Measurements from ENCODE around the gene ADCY5. TPM values are rescaled to one million over a fixed set of nuclear protein-coding genes. Genes with fewer than 3 reads are reported as not detected.

Gene ADCY5
- polyA plus RNA-seq, 10 donors: 2.9 to 5.2 (median 3.8) TPM

DNA sequence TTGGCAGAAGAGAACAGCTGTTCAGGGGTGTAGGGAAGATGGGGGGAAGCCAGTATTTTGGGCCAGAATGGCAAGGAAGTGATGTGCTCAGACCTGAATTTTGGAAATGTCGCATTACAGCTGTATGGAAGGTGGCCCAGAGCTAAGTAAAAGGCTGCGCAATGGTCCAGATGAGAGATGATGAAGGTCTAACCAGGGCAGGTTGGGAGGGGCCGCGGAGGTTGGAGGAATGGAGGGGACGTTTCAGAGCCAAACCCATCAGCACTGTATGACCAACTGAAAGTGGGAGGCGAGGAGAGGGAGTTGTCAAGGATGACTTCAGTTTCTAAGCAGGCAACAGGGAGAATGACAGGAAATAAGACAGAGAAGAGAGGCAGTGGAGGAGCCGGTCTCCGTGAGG is 60.8 kb downstream of the ADCY5 start:
- peak in 2 of 3 donors; percentile 44 to 66 for DNase-seq

DNA sequence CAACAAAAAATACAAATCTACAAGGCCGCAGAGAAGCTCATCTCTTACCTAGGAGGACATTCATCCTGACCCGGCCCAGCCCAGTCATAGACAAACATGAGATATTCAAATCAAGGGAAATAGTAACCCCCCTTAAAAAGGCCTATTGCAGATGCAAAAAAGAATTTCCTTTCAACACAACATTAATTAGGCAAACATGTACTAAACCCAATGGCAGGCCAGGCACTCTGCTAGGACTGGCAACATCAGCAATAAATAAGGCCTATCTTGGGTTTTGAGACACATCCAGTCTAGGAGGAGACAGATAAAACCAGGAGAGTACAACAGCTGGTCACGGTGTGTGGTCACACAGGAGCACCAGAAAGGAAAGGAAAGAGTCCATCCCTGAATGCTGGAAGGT is 61.4 kb downstream of the ADCY5 start:
- DNase-seq: peak in 1 of 3 donors; percentile 41

DNA sequence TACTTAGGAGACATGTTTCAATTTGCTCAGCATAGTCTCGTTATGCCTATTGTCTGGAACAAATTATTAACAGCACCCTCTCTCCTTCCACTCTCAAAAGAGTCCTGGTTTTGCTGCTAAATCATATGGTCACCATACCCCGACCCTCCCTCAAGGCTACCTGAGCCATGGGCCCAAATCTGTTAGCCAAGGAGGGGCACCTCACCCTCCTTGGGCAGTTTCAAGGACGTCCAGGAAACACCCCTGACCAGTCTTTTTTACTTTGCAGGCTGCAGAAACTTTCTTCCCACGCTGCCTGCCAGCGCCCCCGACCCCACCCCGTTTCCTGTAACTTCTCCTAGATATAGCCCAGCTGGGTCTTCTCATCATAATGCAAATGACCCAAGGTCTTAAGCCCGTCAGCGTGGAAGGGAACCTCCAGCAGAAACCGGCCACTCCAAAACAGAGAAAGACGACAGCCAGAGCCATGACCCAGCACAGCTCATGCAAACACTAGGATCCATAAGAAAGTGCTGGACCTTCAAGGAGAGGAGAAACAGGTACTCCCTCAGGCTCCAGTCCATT is 62.3 kb downstream of the ADCY5 start:
- DNase-seq: no peak

DNA sequence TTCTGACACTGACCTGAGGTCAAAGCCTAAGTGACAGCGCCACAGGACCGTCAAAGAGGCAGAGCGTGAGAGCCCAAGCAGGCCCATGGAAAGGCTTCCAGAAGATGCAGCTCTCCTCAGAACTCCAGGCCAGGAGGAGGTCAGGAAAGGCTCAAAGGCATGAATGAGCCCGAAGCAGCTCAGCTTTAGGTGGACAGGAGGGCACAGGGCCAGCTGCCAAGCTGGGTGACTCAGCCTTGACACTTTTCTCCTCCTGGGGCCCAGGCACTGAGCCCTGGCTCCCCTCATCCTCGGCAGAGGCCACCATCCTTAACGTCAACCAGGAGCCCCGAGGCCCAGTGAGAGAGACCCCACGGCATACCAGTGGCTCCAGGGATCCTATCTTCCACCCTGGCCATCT is 62.9 kb downstream of the ADCY5 start:
- no peak for DNase-seq

DNA sequence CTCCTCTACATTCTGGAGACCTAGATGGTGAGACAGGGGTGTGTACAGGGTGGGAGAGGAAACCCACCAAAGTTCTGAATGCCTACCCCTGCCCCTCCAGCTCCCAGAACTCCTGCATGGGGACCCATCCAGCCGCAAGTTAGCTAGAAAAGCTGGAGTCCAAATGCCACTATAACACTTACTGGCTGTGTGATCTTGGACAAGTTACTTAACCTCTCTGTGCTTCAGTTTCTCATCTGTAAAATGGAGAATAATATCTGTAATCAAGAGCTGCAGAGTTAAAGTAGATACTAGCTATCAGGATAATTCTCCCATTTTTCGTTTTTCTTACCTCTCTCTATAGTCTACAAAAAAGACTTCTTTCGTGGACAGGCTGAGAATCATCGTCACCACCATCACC is 63.4 kb downstream of the ADCY5 start:
- DNase-seq: no peak

DNA sequence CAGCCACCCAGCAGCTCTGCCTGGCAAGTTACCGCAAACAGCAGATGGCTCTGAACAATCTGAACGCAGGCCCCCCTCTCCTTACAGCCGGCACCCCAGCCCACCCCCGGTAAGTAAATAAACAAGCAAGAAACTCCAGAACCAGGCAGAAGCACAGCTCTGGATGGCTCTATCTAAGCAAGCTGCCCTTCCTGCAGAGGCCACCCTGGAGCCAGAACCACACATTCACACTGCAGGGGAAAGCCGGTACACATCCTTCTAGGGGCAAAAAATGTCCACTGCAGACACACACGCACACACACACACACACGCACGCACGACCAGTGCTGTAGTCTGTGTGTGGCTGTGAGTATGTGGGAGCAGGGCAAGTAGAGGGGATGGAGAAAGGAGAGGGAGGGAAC is 63.9 kb downstream of the ADCY5 start:
- DNase-seq: no peak

DNA sequence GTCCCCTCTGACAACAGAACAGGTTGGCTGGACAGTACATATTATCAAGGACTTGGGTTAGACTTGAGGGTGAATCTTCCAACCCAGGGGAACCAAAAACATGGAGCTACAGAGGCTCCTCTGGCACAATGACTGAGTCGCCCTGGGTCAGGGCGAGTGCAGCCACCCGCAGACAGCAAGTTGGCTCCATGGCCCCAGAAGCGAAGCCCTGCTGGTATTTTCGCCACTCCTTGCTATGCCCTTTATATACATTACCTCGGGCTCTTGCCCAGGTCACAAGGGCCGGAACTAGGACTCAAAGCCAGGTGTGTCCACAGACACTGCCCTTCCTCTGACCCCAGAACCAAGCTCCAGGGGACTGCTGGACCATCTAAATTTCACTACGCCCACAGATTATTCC is 64.6 kb downstream of the ADCY5 start:
- DNase-seq: no peak

DNA sequence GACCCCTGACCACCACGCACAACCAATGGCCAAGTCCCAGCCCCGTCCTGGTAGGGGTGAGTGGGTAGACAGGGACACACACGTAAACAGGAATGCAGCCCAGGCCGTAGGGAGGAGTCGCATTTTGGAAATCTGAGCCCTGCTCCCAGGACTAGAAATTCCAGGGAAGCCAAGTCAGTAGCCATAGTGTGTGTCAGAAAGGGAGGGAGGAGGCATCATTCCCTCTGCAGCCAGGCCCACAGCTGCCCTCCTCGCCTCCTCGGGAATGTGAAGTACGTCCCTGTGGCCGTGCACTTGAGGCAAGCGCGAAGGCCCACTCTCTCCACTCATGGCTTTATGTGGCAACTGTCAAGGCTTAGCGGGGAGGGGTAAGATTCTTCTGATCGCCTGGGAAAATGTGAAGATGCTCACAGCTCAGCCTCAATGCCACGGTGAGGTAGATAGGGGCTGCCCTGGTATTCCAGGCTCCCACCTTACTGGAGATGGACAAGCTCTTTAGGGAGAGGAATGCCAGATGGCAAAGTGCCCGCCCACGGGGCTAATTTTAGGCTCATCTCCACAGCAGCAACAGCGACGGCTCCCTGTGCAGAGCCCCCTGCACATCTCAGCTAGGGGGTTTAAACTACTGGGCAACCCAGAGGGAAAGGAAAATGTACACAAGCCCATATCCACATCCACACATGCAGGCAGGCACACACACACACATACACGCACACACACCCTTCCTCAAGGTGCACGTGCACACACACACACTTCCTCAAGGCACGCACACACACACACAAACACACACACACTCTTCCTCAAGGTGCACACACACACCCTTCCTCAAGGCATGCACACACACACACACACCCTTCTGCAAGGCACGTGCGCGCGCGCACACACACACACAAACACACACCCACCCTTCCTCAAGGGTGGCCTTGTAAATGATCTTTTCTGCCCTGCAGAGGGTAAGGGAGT is 65.5 kb downstream of the ADCY5 start:
- peak in 2 of 3 donors; percentile 43 to 44 for DNase-seq

DNA sequence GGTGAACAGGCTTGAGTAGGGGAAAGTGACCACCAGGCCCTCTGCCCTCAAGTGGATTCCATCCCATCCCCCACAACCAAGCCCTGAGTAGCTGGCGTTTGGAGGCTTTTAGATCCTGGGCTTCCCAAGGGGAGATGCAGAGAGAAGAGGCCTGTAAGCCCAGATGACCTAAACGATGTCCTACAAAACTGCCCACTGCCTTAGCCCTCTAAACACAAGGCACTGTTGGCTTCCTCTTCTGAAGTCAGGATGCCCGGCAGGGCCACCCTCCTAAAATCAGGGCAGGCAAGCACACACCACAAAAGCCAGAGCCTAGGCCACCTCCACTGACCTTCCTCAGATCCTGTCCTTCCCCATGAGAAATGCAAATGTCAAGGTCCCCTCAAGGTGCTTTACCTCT is 68.6 kb downstream of the ADCY5 start:
- no peak for DNase-seq

DNA sequence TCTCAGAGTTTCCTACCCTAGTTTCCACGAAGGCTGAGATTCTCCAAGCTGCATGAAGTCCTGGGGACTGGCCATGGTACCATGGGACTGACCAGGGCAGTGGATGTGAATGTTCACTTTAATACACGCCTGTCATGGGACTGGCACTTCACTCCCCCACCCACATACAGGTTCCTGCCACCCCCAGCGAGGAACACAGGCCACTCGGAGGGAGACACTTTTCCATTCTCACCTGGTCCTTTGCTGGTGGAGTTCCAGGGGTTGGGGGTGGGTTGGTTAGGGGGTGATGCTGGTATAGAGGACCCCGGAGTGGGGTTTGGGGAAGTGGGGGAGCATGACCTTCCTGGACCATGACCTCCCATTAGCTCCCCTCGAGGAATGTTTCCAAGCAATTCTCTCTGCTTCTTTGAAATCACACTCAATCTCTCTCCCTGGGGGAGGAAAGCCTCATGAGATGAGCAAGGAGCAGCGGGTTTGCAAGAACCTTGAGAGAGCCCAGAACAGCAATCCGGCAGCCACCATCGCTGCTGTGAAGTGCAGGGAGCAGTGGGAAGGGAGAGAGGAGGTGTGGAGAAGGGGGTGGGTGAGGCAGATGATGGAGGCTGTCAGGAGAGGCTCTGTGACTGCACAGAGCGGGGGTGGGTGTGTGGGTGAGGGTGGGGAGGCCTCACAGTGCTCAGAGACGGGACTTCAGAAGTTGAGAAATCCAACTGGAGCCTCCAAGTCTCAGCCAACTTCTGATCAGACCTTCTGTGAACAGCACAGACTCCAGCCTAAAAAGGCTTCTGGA is 69.7 kb downstream of the ADCY5 start:
- DNase-seq: no peak

DNA sequence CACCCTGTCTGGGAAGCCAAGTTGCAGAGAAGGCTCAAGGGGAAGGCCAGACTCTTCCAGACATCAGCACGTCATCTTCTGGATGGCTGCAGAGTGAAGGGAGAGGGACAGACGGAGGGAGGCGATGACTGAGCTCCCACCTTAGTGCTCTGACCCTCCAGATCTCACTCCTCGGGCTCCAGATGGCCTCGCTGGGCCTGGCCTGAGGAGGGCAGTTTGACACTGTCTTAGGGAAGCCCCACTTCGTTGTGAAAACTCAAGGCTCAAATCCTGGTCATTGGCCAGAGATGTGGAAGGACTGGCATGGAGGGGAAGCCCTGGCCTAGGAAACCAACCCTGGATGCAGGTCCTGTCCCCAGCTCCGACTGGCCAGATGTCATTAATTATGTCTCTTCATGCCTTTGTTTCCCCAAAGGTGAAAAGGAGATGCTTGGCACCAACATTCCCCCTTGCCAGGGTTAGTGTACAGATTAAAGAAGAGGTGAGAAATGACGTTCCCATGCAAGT is 70.4 kb downstream of the ADCY5 start:
- no peak for DNase-seq

DNA sequence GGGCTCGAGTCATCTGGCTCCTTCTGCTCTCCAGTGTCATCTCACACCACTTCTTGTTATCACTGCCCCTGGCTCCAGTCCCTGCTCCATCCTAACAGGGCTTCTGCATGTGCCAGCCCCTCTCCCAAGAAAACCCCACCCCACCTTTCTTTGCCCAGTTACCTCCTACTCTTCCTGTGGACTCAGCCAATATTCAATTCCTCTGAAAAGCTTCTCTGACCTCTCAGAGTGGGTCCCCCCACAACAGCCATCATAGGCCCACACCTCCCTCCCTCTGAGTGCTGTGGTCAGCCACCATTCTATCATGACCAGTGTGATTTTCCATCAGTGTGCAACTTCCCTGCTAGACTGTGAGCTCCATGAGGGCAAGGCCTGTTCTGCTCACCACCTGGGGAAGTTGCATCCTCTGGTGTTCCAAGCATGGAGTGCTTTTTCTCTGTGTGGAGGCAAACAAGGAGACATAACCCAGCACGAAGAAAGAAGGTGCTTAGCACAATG is 71.6 kb downstream of the ADCY5 start:
- no peak for DNase-seq

DNA sequence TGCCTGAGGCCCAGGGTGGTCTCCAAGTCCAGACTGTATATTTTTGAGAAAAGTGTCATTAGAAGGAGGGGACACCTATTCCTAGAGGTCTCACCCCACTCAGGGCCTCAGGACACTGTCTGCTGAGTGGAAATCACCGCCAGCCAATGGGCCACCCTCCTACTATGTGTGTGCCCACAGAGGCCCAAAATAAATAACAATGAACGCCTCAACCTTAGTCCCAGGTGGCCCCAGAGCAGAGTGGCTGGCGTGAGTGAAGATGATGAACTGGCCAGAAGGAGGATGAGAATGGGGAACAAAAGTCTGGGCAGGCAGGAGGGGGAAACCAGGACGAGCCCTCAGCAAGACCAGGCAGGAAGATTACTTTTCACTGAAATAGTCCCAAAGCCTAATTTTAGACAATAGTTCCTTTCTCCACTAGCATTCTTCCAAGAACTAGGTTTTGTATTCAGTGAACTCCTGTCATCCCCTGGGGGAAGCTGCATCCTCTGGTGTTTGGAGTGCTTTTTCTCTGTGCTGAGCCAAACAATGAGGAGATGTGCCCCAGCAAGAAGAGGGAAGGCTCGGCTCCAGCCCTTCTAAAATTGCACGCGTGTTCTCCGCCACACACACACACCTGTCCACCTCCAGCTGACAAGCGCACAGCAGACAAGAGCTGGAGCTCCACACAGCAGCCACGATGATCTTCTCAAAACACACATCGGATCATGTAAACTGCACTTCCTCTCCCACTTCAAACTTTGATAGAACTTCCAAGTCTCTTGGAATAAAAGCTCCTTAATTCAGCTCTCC is 72.2 kb downstream of the ADCY5 start:
- peak in 1 of 3 donors; percentile 62 for DNase-seq

DNA sequence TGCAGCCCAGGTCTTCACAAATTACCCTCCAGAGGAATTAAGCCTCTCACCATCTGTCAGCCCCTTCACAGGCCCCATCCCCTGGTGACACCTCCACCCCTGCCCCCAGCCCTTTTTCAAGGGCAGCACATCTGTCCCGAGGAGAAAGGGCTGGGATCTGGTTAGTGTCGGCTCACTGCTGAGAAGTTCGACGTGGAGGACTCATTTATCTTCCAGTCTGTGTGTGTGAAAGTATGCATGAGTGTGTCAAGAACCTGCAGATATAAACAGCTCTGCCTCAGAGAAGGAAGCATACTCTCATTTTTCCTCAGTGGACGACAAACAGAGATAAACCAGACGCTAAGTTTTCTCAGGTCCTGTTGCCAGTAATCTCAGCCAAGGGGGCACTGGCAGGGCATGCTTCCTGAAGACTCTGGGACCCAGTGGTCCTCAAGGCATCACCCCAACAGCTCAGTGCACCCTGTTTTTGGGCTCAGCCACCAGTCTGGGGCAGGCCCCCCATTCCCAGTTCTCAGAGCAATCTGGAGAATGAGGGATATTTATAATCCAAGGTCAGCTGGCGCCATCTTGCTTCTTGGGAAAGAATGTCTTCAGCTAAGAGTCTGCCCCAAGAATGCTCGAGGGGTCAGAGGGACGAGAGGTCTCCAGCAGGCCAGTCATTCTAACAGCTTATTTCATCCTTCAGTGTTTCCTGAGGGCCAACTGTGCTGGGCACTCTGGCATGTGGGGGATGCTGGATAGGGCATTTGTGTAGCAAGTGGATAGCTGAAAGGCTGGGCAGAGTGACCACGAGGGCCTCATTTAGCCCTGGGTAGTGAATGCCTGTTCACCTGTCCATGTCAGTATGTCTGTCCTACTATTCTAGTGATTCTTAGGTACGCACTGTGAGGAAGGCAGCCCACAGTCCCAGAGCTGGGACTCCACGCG is 73.6 kb downstream of the ADCY5 start:
- DNase-seq: no peak

DNA sequence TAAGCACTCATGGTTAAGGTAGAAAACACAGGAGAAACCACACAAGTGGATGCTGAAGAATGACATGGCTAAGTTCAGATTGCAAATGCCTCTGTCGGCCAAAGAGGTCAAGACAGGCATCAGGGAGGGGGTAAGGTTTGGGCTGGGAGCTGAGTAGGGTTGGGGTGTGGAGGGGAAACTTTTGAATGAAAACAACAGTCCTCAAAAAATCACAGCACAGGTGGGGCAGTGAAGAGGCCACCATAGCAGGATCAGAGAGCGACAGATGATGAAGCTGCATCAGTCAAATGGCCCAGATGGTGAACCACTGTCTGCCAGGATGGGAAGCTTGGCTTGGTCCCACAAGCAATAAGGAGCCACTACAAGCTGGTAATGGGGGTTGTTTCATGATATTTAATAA is 74.9 kb downstream of the ADCY5 start:
- no peak for DNase-seq

DNA sequence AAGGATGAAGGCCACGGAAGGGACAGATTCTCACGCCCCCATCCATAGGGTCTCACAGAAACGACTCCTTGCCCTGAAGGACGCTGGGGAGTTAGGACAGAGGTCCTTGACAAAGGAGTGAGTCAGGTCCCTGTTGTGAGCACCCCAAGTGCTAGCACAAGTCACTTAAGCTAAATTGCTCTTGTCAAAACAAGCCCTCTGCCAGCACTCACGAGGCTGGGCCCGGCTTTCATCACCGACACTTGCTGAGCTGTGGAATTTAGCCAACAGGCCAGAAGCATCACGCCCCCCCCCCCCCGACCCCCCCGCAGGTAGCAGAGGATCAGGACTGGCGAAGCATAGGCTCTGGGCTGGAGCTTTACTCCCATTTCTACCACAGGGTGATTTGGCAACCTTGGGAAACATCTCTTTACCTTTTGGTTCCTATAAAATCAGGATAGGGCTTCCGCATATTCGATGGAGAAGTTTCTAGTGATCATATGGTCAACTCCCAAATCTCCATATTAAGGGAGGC is 75.4 kb downstream of the ADCY5 start:
- no peak for DNase-seq

DNA sequence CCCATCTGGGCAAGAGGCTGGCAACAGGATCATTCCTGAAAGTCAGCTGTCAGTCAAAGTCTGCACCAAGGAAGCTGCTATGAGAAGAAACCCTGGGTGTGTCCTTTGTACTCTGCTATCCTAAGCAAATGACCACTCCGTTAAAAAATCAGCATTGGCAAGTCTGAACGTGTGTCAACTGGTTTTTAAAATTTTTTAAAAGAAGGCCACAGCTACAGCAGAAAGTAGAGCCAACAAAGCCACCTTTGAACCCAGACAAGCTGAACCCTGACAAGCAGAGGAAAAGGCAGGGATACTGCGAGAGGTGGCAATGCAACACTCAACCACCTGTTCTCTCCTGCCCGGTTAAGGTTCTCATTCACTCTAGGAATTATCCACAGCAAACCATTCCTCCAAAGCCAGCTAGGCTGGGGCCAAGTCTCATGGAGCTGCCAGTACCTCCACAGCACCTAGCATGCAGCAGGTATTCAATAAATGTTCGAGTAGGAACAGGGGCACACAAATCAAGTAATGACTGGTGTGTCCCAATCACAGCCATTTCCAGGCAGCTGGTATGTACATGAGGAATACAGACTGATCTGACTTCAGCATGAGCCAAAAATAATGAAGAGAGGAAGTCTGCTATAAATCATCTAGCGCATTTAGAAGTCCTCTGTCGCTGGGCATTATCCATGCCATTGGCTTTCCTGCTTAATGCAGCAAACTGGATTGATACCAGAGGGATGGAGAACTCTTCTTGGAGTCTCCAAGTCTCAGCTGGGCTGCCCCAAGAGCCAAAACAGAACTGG is 76.0 kb downstream of the ADCY5 start:
- no peak for DNase-seq

DNA sequence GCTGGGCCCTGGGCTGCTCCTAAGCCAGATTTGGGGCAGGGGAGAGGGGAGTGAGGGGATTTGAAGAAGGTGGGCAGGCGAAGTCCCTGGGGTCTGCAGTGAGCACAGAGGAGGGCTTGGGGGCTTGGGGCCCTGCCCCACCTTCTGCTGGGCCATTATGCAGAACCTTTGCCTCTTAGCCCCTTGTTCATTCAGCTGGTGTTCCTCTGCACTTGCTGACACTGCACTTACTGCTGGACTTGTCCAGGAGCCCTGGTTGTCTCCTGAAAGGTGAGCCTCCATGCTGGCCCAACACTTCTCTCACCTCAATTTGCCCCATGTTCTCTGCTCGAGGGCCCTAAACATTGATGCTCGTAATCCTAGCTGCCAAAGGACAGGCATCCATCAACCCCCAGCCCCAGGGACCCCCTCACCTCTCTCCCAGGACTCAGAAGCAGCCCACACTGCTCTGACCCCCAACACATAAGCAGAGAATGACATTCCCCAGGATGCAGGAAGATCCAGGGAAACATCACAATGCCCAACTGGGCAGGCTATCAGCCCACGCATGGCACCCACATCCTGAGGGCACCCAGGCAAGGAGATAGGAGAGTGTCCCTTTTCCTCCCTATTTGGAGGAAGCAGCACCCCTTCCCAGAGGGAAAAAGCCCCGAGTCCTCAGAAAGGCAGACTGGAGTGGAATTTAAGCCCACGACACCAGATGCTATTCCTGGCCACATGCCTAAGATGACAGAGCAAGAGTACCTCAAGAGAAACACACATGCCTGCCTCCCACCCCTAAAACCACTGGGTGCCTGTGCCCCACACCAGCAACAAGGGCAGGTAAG is 76.8 kb downstream of the ADCY5 start:
- DNase-seq: no peak
